K562 (cell line): ENCODE data around the gene TOMM5. TPM values are rescaled to one million over a fixed set of nuclear protein-coding genes. Genes with fewer than 3 reads are reported as not detected.

ENCODE experiments used
- ATAC-seq: fragments of 200-7000 bp; cut with Tn5 transposase; 3 replicates; pipeline ENCODE4 v1.9.1; 2020; ENCODE audit warnings: moderate library complexity
- BruUV-seq: library from RNA; stranded (reverse); fragments of 400-500 nt; replicated peaks from 2 replicates; lab custom pipeline; 2021; lab: Mats Ljungman, UMichigan
- CTCF ChIA-PET: fragments of 300-600 bp; formaldehyde crosslinking; extraction: SDS; loops from one replicate; lab custom pipeline; 2021; ENCODE audit warnings: low intra/inter-chr PET ratio; lab: Yijun Ruan, JAX
- POLR2A ChIA-PET: fragments of 300-600, 350-650 bp; sonication (Branson Sonifier 250); formaldehyde crosslinking; extraction: SDS; loops from one replicate; lab custom pipeline; 2021; ENCODE audit warnings: antibody characterized with exemption, inconsistent platforms; lab: Yijun Ruan, JAX
- DNase-seq, 4 experiments: peaks; one replicate each; pipeline versions ENCODE4 v3.0.0 to v3.0.0-alpha.2; 2011 to 2018; ENCODE audit warnings: low spot score in 3 of 4, mixed read lengths in 3 of 4; ENCODE audit errors: extremely low read depth in 1 of 4
- FAIRE-seq: peaks from 2 replicates; lab custom pipeline; 2011; peaks lifted over from hg19 to GRCh38; lab: Jason Lieb, UNC
- H2AFZ ChIP-seq: 2 replicates; pipeline ENCODE4 v1.6.0; 2011; ENCODE audit warnings: low read depth, low read length, control low read depth, inconsistent platforms
- H3K27ac ChIP-seq: fragments of 200-600 bp; 3 replicates; pipeline ENCODE4 v1.8.0; 2011; ENCODE audit warnings: low read depth, mild to moderate bottlenecking, control low read depth, inconsistent platforms, low read length, moderate library complexity, mixed read lengths; ENCODE audit errors: extremely low read depth
- H3K27me3 ChIP-seq, 2 experiments: fragments of 300-600 bp in 1 of 2; 2 replicates in 1 of 2; 3 replicates in 1 of 2; pipeline versions ENCODE4 v1.6.0 to v1.8.0; 2011; ENCODE audit warnings: inconsistent platforms in 2 of 2, low read length in 2 of 2, mild to moderate bottlenecking in 1 of 2, mixed read lengths in 1 of 2, moderate library complexity in 1 of 2; ENCODE audit not compliant: control insufficient read depth in 2 of 2, insufficient read depth in 2 of 2
- H3K36me3 ChIP-seq: fragments of 300-600 bp; 3 replicates; pipeline ENCODE4 v1.8.0; 2011; ENCODE audit warnings: mild to moderate bottlenecking, low read length, inconsistent platforms; ENCODE audit not compliant: control insufficient read depth, insufficient read depth
- H3K4me1 ChIP-seq, 2 experiments: fragments of 200-600 bp in 1 of 2; replicated peaks in 1 of 2; 2 replicates in 1 of 2; 3 replicates in 1 of 2; pipeline versions ENCODE4 v1.5.1 to v1.8.0; 2011; ENCODE audit warnings: inconsistent platforms in 2 of 2, low read length in 2 of 2, mild to moderate bottlenecking in 1 of 2, mixed read lengths in 1 of 2, moderate library complexity in 1 of 2; ENCODE audit not compliant: control insufficient read depth in 2 of 2, insufficient read depth in 2 of 2
- H3K4me2 ChIP-seq: 2 replicates; pipeline ENCODE4 v1.6.1; 2011; ENCODE audit warnings: low read length, control low read depth, inconsistent platforms, mixed read lengths; ENCODE audit not compliant: insufficient read depth
- H3K4me3 ChIP-seq: fragments of 200-600 bp; sonication (generic), shearing (Covaris generic); 2 replicates; pipeline ENCODE4 v1.5.1; 2016; ENCODE audit warnings: control low read depth, inconsistent platforms
- H3K79me2 ChIP-seq: fragments of 200-600 bp; 3 replicates; pipeline ENCODE4 v1.8.0; 2011; ENCODE audit warnings: low read length, inconsistent platforms; ENCODE audit not compliant: control insufficient read depth, insufficient read depth
- H3K9ac ChIP-seq, 2 experiments: 2 replicates each; pipeline versions ENCODE4 v1.6.0 to v1.6.1; 2011; ENCODE audit warnings: low read depth in 2 of 2, low read length in 2 of 2, control low read depth in 1 of 2, inconsistent platforms in 1 of 2, mild to moderate bottlenecking in 1 of 2, mixed read lengths in 1 of 2; ENCODE audit not compliant: insufficient read depth in 1 of 2
- H3K9me1 ChIP-seq: one replicate; pipeline ENCODE4 v1.6.0; 2011; ENCODE audit warnings: inconsistent platforms, mild to moderate bottlenecking, low read length, moderate library complexity; ENCODE audit not compliant: control insufficient read depth, insufficient read depth
- H3K9me3 ChIP-seq: replicated peaks from 2 replicates; pipeline ENCODE4 v1.5.1; 2011; ENCODE audit warnings: low read depth, low read length, inconsistent platforms; ENCODE audit not compliant: control insufficient read depth, insufficient read depth
- H4K20me1 ChIP-seq: replicated peaks from 2 replicates; pipeline ENCODE4 v1.6.1; 2011; ENCODE audit warnings: low read length, inconsistent platforms, mixed read lengths; ENCODE audit not compliant: control insufficient read depth, insufficient read depth
- CC2D1A ChIP-seq: fragments of 450-650 bp; IDR thresholded peaks from 2 replicates; pipeline ENCODE4 v1.6.1; 2017; ENCODE audit warnings: mild to moderate bottlenecking
- CREB1 ChIP-seq, 2 experiments: sonication (generic) in 1 of 2; formaldehyde crosslinking in 1 of 2; IDR thresholded peaks; 2 replicates each; pipeline versions ENCODE4 v1.6.1 to v1.8.0; 2012 to 2022; ENCODE audit warnings: inconsistent platforms in 1 of 2, mild to moderate bottlenecking in 1 of 2, missing genetic modification reagents in 1 of 2, moderate library complexity in 1 of 2
- CTBP1 ChIP-seq: fragments of 450-650 bp; IDR thresholded peaks from 2 replicates; pipeline ENCODE4 v1.6.1; 2016; ENCODE audit warnings: borderline replicate concordance
- ETS2 ChIP-seq: IDR thresholded peaks from 2 replicates; pipeline ENCODE4 v1.6.1; 2016; ENCODE audit warnings: borderline replicate concordance, missing genetic modification characterization, mild to moderate bottlenecking, moderate library complexity, missing compliant biosample characterization; ENCODE audit not compliant: poor library complexity, severe bottlenecking
- FOXM1 ChIP-seq, 2 experiments: fragments of 450-650 bp in 1 of 2; sonication (generic) in 1 of 2; formaldehyde crosslinking in 1 of 2; IDR thresholded peaks; 2 replicates each; pipeline versions ENCODE4 v1.6.1 to v1.9.0; 2017 to 2022; ENCODE audit warnings: low read depth in 2 of 2, mild to moderate bottlenecking in 2 of 2, missing genetic modification reagents in 1 of 2, moderate library complexity in 1 of 2
- NR2C1 ChIP-seq, 2 experiments: fragments of 450-650 bp; IDR thresholded peaks; 2 replicates each; pipeline ENCODE4 v1.6.1; 2017; ENCODE audit warnings: mild to moderate bottlenecking in 2 of 2, antibody characterized with exemption in 1 of 2, inconsistent platforms in 1 of 2, missing compliant biosample characterization in 1 of 2, missing genetic modification characterization in 1 of 2
- PCBP2 ChIP-seq: fragments of 200-400 bp; formaldehyde crosslinking; IDR thresholded peaks from 2 replicates; pipeline ENCODE4 v1.6.1; 2018; ENCODE audit warnings: low read length, low read depth, mild to moderate bottlenecking, moderate library complexity; ENCODE audit not compliant: poor library complexity, severe bottlenecking
- POLR2G ChIP-seq: fragments of 200-400 bp; formaldehyde crosslinking; IDR thresholded peaks from 2 replicates; pipeline ENCODE4 v1.6.1; 2017; ENCODE audit warnings: low read depth, mild to moderate bottlenecking, antibody characterized with exemption, low read length, moderate library complexity
- SUPT5H ChIP-seq: fragments of 450-650 bp; IDR thresholded peaks from 2 replicates; pipeline ENCODE4 v1.6.1; 2016
- ZEB2 ChIP-seq: fragments of 450-650 bp; IDR thresholded peaks from 2 replicates; pipeline ENCODE4 v1.6.1; 2016
- WGBS: fragments of 100-300 bp; shearing (Covaris generic); methylation state at CpG from one replicate; pipeline ENCODE4 v1.1.6; 2016; ENCODE audit warnings: low coverage, mixed read lengths; ENCODE audit not compliant: insufficient coverage; ENCODE audit errors: missing lambda C conversion rate; 5-methylcytosine and 5-hydroxymethylcytosine counted together
- in situ Hi-C: fragments of 300-500 bp; cut with MboI; formaldehyde crosslinking; loops from 4 replicates; pipeline ENCODE4 v1.15.0; 2018; ENCODE audit warnings: inconsistent platforms, mixed read lengths
- intact Hi-C: fragments of 100-400 bp; cut with micrococcal nuclease; formaldehyde crosslinking; loops from 2 replicates; pipeline ENCODE4 v1.14.2; 2022
- polyA plus RNA-seq, 8 experiments: library from polyadenylated mRNA; depleted of rRNA in 4 of 8; stranded (reverse) in 5 of 8; unstranded in 3 of 8; fragments of >200 nt; fragmentation: Nextera tagmentation in 2 of 8; fragmentation: Illumina TruSeq in 1 of 8; extraction: Ambion mirVana in 2 of 8; extraction: Trizol in 1 of 8; gene quantifications; 2 replicates each; pipeline versions ENCODE4 v1.2.1 to v1.2.3, GENCODE V29; 2011 to 2014; ENCODE audit warnings: inconsistent platforms in 1 of 8, missing spikeins in 1 of 8
- total RNA-seq, 7 experiments: library from RNA; depleted of rRNA in 6 of 7; stranded (reverse); fragments of >200 nt in 6 of 7; fragmentation: Illumina TruSeq in 2 of 7; extraction: Trizol in 2 of 7; gene quantifications; 2 replicates each; pipeline versions ENCODE4 v1.2.1 to v1.2.3, GENCODE V29; 2011 to 2021; ENCODE audit warnings: low replicate concordance in 1 of 7
- TF ChIP-seq, protein P1 (sequence below), 2 experiments: fragments of 450-650 bp in 1 of 2; sonication (generic) in 1 of 2; formaldehyde crosslinking in 1 of 2; IDR thresholded peaks in 1 of 2; conservative IDR thresholded peaks in 1 of 2; 2 replicates each; pipeline versions ENCODE4 v1.6.1 to v1.8.1; 2016 to 2023; ENCODE audit warnings: mild to moderate bottlenecking in 2 of 2, moderate library complexity in 2 of 2, inconsistent platforms in 1 of 2, missing genetic modification reagents in 1 of 2
- TF ChIP-seq, protein P2 (sequence below): fragments of 250-450 bp; sonication (Bioruptor Pico); IDR thresholded peaks from 2 replicates; pipeline ENCODE4 v1.5.0; 2022; ENCODE audit warnings: mild to moderate bottlenecking
- TF ChIP-seq, protein P3 (sequence below): IDR thresholded peaks from 2 replicates; pipeline ENCODE4 v1.6.1; 2014; ENCODE audit warnings: antibody characterized with exemption

TOMM5 gene
- total and polyA plus RNA-seq, 9 of the 15 experiments (the other 6 are each of a cell fraction or from before 2014, with no cell fraction given) = 262 to 1,742 (median 496) TPM

DNA sequence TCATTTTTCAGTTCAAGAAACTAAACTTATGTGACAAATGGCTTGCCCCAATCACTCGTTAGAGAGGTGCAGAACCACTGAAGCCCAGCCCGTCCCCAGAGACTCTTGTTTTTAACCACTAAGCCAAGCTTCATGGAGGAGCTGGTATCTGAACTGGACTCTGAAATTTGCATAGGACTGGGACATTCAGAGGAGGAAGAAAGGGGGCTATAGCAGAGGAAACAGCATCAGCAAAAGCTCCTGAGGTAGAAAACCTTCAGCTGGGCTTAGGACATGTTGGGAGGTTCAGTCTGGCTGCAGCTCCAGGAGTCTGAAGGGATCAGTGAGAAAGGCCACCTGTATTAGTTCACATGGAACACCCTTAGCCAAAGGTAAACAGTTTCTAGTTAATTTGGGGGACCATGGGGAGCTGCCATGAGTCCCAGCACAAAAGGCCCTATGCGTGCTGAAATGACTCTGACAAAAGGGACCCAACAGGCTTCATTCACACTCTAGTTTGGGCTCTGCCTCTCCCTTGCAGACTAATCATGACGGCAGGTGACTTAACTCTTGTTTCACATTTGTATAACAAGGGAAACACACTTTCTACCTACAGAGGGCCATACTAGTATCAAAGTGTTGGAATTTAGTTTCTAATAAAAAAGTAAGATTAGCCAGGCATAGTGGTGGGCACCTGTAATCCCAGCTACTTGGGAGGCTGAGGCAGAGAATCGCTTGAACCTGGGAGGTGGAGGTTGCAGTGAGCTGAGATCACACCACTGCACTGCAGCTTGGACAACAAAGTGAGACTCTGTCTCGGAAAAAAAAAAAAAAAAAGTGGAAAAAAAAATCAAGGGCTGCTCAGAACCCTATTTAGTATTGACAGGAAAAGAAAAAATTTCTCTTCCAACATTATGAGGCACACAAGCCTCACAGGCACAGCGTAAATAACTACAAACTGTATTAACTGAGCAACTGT lies 26.5 kb downstream of the TOMM5 start (continued):
- no peak for TF ChIP-seq CREB1 (IDR thresholded peaks at IDR 0.05)
- no peak for TF ChIP-seq CREB1 (CRISPR knock-in tag; IDR thresholded peaks at IDR 0.05)
- TF ChIP-seq, protein P1, sequence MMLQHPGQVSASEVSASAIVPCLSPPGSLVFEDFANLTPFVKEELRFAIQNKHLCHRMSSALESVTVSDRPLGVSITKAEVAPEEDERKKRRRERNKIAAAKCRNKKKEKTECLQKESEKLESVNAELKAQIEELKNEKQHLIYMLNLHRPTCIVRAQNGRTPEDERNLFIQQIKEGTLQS (IDR thresholded peaks at IDR 0.05) = no peak
- TF ChIP-seq, protein P1 (CRISPR knock-in tag; conservative IDR thresholded peaks at IDR 0.05) = no peak
- no peak for TF ChIP-seq SUPT5H

DNA sequence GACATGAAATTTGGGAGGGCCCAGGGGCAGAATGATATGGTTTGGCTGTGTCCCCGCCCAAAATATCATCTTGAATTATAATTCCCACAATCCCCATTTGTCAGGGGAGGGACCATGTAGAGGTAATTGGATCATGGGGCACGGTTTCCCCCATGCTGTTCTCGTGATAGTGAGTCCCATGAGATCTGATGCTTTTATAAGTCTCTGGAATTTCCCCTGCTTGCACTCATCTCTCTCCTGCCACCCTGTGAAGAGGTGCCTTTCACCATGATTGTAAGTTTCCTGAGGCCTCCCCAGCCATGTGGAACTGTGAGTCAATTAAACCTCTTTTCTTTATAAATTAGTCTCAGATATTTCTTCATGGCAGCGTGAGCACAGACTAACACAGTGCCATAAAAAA lies 27.5 kb downstream of the TOMM5 start:
- no peaks in the 10 kb centered on the region for H3K9me1 ChIP-seq
- CTCF ChIA-PET = no interaction called here
- no peak overlapping the region for H3K27ac ChIP-seq
- H3K4me2 ChIP-seq = no peak overlapping the region
- no peaks in the 10 kb centered on the region; the same call in 1 of the 2 replicates for H3K9me3 ChIP-seq
- DNase-seq = no peak
- 91% methylated on average over 4 of the region's 4 CpGs for WGBS
- H2AFZ ChIP-seq = no peak overlapping the region
- no peak overlapping the region for H3K9ac ChIP-seq
- BruUV-seq = no TSS peak
- H3K4me1 ChIP-seq = peaks cover 0 to 2% of the 10 kb centered on the region in 2 experiments; a peak in 1 of 5 replicates
- intact Hi-C loops = no loop called here
- no peaks in the 10 kb centered on the region for H3K27me3 ChIP-seq
- ATAC-seq = no peak
- H3K79me2 ChIP-seq = peaks cover 6% of the 10 kb centered on the region; the same call in 1 of the 3 replicates
- in situ Hi-C loops = no loop called here
- FAIRE-seq = no peak
- no peaks in the 10 kb centered on the region for H4K20me1 ChIP-seq
- no peak overlapping the region for H3K4me3 ChIP-seq
- POLR2A ChIA-PET = interaction anchor here (1.2 to 1.4 kb wide), 2 partner anchors 10 to 29 kb away, joined by 4 read pairs; no protein-coding TSS in a partner anchor
- peaks cover 19% of the 10 kb centered on the region; the same call in 2 of the 3 replicates for H3K36me3 ChIP-seq
- TF ChIP-seq PCBP2 (no peak), CC2D1A (no peak), ZEB2 (no peak), CTBP1 (no peak), ETS2 (tag) (no peak), POLR2G (no peak), NR2C1 (IDR thresholded peaks at IDR 0.05) (no peak), NR2C1 (tag; IDR thresholded peaks at IDR 0.05) (no peak), FOXM1 (IDR thresholded peaks at IDR 0.05; ENCODE audit: low read depth) (no peak), FOXM1 (CRISPR knock-in tag; IDR thresholded peaks at IDR 0.05; ENCODE audit: low read depth) (no peak)
- TF ChIP-seq, protein P2, sequence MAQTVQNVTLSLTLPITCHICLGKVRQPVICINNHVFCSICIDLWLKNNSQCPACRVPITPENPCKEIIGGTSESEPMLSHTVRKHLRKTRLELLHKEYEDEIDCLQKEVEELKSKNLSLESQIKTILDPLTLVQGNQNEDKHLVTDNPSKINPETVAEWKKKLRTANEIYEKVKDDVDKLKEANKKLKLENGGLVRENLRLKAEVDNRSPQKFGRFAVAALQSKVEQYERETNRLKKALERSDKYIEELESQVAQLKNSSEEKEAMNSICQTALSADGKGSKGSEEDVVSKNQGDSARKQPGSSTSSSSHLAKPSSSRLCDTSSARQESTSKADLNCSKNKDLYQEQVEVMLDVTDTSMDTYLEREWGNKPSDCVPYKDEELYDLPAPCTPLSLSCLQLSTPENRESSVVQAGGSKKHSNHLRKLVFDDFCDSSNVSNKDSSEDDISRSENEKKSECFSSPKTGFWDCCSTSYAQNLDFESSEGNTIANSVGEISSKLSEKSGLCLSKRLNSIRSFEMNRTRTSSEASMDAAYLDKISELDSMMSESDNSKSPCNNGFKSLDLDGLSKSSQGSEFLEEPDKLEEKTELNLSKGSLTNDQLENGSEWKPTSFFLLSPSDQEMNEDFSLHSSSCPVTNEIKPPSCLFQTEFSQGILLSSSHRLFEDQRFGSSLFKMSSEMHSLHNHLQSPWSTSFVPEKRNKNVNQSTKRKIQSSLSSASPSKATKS (CRISPR knock-in tag) = no peak
- TF ChIP-seq, protein P3, sequence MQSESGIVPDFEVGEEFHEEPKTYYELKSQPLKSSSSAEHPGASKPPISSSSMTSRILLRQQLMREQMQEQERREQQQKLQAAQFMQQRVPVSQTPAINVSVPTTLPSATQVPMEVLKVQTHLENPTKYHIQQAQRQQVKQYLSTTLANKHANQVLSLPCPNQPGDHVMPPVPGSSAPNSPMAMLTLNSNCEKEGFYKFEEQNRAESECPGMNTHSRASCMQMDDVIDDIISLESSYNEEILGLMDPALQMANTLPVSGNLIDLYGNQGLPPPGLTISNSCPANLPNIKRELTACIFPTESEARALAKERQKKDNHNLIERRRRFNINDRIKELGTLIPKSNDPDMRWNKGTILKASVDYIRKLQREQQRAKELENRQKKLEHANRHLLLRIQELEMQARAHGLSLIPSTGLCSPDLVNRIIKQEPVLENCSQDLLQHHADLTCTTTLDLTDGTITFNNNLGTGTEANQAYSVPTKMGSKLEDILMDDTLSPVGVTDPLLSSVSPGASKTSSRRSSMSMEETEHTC = no peak
